NCI-H1105 treated with DMSO at 0.1 percent for 48 hours (cell line): ENCODE measurements around the gene YEATS4.

Source experiments
- DNase-seq: peaks from one replicate; lab custom pipeline; 2025; lab: John Stamatoyannopoulos, UW

YEATS4 gene

DNA sequence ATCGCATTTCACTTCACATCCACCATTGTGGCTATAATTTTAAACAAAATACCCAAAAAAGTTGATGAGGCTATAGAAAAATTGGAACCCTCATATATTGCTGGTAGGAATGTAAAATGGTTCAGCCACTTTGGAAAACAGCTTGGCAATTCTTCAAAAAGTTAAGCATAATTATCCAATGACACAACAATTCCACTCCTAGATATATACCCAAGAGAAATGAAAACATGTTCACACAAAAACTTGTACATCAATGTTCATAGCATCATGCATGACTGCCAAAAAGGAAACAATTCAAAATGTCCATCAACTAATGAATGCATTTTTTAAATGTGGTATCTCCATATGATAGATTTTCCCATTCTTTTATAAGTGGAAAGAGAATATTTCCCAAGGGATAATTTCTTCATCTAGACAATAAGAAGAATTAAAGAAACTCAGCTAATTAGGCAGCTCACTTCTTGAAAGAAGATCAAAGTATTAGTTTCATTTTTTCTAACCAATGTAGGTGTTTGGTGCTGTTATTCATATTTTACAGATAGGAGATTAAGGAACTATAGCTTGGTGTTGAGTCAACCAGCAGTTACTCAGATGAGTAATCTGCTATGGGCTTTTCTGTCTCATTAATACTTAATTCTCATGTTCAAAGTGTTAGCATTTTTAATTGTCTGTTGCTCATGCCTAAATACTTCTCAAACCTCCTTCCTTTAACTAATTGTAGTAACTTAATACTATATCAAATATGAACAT, 32.8 kb downstream of the YEATS4 start:
- DNase-seq, result no peak

DNA sequence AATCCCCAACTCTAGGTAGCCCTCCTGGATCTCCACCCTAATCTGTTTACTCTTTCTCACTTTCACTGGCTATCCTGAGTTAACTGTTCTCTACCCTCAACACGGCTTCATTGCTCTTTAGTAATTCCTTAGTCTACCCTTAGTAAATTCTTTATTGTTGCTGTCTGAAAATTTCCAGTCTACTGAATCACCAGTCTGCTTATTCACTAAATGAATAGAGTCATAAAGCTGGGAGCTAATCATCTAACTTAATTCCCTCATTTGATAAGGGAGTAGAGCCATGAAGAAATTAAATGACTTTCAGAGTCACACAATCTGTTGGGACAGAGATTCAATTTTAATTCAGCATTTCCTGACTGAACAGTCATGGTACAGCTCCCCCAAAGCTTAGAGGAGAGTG, 36.5 kb downstream of the YEATS4 start:
- no peak for DNase-seq

DNA sequence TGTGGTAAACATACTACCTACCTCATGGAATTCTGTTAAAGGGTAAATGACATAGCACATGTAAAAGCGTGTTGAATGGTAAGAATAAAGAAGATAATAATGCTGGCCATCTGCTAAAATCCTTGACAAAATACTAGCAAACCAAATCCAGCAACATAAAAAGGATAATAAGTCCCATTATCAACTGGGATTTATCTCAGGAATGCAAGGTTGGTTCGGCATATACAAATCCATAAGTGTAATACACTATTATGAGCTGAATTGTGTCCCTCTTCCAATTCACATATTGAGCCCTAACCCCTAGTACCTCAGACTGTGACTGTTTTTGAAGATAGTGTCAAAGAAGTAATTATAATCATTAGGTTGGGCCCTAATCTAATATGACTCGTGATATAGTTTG, 37.4 kb downstream of the YEATS4 start:
- no peak for DNase-seq

DNA sequence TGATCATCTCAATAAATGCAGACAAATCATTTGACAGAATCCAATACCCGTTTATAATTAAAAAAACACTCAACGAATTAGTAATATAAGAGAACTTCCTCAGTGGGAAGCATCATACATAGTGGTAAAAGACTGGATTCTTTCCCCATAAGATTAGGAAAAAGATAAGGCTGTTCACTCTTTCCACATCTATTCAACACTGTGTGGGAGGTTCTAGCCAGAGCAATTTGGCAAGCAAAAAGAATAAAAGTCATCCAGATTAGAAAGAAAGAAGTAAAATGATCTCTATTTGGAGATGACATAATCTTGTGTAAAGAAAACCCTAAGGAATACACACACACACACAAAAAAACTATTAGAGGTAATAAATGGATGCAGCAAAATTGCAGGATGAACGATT, 38.4 kb downstream of the YEATS4 start:
- no peak for DNase-seq

DNA sequence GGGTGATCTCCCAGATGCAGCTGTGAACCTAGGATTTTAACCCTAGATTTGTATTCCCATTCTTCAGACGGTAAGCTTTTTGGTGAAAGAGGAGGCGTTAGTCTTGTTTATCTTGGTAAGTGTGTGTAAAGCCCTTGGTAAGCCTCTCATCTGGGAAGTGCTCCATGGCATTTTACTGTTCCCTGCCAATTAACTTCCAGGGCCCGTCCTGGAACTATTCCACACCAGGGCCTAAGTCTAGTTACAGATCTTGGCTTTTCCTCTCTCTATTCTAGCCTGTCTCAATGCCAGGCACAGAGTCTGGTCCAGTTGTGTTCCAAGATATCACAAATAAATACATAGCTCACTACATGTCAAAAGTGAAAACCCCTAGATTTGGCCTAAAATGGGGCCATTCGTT, 42.4 kb downstream of the YEATS4 start:
- no peak for DNase-seq

DNA sequence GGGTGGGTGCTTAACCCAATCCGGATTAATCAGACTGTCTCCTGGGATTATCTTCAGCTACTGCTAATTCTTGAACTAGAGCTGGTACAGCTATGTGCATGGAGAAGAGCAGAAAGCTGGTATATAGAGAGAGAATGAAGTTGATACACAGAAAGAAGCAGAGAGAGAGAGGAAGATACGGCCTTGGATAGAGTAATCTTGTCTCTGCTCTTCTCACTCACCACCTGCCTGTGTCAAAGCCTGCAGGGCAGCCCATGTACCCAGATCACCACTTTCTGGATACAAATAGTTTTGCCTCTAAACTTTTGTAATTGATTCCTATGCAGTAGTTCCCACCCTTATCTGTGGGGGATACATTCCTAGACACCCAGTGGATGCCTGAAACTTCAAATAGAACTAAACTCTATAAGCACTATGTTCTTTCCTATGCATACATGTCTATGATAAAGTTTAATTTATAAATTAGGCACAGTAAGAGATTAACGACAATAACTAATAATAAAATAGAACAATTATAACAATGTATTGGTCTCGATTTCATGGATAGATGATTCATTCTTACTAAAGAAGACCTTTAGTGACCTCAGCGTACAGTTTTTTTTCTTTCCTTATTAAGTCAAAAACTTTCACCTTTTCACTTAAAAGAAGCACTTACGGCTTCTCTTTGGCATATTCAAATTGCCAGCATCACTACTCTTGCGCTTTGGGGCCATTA, 45.5 kb downstream of the YEATS4 start:
- no peak for DNase-seq

DNA sequence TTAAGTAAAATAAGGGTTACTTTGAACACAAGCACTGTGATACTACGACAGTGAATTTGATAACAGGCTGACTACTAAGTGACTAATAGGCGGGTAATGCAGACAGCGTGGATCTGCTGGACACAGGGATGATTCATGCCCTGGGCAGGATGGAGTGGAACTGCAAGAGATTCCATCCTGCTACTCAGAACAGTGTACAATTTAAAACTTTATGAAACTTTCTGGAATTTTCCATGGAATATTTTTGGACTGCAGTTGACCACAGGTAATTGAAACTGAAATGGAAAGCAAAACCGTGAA, 46.0 kb downstream of the YEATS4 start:
- no peak for DNase-seq

DNA sequence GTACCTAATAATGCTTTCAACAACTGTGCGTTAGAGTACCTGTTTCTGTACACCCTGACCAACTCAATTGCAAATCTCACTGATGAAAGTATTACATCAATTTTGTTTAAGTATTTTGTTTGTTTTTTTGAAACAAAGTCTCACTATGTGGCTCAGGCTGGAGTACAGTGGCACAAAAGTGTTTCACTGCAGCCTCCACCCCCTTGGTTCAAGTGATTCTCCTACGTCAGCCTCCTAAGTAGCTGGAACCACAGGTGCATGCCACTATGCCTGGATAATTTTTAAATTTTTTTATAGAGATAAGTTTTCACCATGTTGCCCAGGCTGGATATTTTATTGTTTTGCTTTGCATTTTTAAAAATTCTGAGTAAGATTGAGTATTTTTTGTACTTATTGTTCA, 46.7 kb downstream of the YEATS4 start:
- DNase-seq, result no peak

DNA sequence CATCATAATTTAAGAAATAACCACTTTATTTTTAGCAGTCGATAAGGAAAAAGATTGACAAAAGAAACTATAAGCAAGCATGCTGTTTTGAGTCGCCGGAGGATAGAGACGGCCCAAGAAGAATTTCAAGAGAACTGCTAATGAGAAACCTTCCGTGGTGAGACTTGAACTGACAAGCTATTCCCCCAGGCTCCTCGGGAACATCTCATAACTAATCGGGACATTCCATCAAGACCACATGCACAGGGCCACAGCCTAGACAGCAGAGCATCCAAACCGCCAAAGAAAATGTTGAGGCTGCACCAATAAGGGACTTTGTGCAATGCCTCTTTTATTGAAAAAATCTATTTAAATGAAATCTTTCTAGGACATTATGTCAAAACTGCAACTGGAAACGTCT, 51.0 kb downstream of the YEATS4 start:
- DNase-seq, result no peak

DNA sequence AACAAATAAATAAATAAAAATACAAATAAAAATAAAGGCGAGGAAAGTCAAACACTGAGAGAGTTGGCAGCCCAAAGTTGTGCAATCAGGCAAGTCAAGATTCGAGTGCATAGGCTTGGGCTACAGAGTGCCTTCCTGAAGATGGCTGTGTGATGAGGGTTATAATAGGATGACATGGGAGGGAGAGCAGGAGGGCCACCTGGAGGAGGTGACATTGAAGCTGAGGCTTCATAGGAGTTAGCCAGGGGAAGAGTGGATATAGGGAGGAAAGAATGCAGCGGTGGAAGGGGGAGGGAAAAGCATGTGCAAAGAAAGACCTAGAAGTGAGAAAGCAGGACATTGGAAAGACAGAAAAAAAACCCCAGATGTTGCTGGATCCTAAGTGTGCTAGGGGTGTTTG, 53.1 kb downstream of the YEATS4 start:
- DNase-seq, result no peak

DNA sequence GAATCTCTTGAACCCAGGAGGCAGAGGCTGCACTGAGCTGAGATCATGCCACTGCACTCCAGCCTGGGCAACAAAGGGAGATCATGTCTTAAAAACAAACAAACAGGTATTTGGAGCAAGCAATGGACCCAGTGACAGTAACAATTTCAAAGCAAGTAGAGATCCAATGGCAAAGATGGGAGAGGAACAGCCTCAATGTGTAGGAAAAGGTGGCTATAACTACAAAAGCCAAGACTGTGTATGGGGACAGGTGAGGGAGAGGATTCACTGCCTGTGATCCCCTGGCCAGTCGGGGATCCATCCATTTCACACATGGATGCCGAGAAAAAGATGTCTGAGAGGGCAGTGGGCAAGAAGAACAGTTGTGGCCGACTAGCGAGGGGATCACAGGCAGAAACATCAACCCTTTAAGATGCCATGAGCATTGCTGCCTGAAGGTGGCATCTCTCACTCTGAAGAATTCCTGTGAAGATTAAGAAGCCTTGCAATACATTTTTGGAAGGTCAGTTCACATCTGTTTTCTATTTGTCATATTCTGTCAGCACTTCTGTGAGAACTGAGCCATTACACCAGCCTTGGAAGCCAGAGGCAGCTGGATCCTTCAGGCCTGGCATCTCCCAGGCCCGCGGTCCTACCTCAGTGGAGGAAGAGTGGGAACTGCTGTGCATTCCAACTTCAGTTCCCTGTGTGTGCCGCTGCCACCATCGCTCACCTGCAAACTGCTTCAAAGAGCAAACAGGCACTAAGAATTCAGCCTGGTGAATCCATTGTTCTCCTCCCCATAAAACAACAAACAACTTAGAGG, 56.1 kb downstream of the YEATS4 start:
- DNase-seq, result peak; percentile 6

DNA sequence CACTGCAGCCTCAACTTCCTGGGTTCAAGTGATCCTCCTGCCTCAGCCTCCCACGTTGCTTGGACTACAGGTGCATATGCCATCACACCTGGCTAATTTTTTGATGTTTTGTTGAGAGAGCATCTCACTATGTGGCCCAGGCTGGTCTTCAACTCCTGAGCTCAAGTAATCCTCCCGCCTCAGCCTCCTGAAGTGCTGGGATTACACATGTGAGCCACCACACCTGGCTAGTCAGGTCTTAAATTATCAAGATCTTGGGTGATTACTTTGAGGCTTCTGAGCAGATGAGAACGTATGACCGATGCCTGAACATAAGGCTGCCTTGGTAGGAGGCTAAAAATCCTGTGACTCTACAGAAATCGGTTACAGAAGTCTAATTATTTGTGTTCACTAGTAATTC, 57.7 kb downstream of the YEATS4 start:
- DNase-seq, result no peak

DNA sequence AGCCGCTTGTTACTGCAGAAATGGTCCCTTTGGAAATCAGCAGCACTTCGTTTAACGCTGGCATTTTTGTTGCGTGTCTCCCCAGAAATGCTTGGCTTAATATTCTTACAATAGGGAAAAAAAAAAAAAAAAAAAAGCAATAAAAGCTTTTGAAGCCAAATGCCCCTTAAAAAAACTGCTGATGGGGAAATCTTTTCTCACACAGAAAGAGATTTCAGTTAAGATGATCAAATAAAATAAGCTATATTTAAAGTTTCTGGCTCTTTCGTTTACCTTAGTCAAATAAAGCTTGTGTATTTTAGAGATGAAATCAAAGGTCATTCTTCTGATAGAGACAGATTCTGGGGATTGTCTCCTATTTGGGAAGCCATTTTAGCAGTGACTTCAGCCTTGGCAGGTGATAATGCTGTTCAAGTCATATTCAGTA, 58.2 kb downstream of the YEATS4 start:
- DNase-seq, result no peak

DNA sequence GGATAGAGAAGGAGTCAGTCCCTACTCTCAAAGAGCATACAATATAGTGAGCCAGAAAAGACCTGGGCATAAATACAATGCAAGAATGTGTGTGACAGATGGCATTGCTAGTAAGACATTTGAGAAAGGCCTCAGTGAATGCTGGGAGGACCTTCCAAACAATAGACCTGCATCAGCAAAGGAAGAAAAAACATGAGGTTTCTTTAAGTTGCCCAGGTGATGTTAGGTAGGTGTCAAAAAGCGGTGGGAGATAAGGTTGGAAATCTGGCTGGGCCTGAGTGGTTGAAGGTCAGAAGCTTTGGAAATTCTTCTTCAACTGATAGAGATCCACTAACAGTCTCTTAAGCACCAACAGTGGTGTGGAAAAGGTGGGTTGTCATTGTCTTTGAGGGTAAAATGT, 60.2 kb downstream of the YEATS4 start:
- DNase-seq, result no peak

DNA sequence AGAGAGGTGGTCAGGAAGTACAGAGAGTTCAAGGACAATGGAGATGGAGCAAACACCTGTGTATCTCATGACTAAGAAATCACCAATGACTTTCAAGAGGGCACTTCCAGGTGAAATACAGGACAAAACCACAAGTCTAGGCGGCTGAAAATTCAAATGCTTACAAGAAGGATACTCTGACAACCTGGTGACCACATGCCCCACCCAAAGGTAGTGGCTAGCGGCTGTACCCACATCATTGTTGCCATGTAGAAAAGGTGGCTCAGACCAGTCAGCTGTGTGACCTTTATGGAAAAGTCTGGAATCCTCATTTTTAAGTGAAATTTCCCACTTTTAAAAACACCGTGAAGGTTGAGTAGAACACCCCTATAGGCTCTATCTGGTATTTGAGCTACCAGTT, 62.0 kb downstream of the YEATS4 start:
- no peak for DNase-seq

DNA sequence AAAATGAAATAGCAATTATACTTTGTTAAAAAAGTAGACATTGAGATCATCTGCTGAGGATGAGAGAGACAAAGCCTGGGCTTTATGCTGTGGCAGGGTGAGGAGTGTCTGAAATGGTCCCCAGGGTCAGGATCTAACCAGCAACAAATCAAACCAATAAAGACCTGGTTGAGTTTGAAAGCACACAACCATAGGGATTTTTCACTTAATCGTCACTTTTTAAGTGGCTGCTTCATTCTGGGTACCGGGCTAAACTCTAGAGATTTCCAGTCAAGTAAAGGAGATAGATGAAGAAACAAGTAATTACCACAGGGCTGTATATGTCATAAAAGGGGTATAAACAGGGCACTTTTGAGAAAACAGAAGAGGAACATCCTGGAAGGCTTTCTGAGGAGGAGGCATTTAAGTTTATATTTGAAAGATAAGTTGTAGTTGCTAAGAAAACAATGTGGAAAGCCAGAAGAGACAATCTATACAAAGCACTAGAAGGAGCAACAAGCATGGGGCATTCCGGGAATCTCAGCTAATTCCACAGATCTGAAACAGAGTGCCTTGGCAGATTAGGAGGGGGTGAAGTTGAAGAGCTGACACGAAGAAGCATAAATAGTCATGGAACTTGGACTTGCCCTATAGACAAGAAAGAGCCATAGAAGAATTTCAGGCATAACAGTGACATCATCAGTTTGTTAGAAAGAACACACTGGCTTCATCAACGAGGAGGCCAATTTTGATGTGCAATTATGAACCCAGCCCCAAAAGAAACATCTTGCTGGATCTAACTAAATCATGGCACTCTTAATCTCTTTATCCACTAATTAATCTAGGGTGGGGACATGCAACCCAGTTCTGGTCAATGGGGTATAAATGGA, 63.7 kb downstream of the YEATS4 start:
- DNase-seq, result no peak

DNA sequence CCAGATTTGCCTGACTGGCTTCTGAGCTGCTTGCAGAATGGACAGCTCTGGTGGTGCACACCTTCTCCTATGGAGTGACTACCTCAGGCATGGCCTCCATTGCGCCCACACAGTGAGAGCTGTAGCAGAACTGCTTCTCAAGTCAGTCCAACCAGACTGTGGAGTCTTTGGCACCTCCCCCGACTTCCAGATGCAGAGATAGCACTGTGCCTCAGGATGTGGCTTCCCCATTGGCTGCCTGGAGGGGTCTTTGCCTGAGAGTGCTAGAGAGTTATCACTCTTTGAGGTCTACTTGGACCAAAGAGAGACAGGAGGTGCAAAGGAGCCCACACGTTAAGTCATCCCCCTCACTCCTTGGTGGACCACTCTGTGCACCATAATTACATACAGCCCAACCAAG, 65.9 kb downstream of the YEATS4 start:
- no peak for DNase-seq

DNA sequence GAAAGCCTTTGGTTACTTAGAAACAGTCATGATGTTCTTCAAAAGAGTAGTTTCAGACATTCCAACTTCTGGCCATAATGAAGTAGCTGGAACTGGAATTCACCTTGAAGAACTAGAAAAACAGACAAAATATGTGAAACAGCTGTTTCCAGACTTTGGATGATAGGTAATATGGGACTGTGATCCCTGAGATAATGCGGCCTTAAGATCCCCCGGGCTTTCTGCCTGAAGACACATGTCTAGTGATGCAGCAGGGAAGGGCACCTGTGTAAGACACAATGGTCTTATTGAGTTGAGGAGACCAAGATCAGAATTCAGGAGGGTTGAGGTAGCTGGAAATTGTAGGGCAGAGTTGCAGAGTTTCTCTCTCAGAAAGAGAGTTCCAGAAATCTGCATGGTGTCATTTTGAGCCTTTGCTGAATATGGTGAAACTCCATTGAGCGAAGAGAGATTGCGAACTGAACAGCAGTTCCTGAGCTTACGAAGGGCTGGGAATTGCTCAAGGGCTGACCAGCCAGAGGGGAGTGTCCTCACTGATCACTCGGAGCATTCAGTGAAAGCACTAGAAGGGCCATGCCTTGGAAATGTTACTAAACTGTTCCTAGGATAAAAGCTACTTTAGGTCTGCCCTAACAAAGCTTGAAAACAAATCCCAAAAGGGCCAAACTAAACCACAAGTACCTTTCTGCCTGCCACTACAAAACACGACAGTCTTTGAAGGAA, 69.0 kb downstream of the YEATS4 start:
- DNase-seq, result no peak

DNA sequence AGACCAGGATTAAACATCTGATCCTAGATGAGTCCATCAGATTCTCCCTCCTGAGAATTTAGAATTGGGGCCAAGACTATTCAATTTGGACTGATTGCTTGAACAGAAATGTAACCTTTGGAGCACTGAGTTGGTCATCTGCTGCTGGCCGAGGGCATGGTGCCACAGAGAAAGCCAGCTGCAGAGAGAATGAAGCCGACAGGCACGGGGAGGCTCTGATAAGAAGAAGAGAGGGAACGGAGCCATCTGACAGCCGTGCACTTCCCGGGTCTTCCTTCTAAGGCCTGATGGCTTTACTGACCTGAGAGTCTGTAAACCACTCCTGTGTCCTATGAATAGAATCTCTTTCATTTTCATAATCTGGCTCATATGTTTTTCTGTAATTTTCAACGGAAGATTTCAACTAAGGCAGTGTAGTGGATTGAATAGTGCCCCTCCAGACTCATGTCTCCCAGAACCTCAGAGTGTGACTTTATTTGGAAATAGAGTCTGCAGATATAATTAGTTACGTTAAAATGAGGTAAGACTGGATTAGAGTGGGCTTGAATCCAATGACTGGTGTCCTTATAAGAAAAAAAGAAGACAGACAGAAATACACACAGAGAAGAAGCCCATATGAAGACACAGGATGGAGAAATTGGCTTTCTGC, 71.5 kb downstream of the YEATS4 start:
- DNase-seq, result no peak

DNA sequence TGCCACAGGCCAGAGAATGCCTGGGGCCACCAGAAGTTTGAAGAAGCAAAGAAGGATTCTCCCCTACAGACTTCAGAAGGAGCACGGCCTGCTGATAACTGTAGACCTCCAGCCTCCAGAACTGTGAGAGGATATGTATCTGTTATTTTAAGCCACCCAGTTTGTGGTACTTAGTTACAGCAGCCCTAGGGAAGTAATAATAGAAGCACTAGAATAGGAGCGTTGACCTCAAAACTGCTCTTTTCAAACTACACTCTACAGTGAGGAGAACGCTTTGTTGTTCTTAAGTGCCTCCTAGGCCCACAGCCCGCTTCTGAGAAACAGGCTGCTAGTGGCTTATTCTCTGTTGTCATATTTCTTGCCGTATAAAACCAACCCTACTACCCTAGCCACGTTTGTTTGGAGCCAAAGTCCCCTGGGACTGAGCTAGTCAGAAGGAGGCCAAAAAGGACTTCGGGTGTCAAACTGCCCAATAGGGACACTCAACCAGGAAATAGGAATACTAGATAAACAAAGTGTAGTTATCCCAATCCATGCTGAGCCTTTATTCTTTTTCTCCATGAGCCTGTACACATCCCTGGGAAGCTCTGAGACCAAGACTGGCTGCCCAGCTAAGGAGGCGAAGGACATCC, 72.2 kb downstream of the YEATS4 start:
- DNase-seq, result no peak

DNA sequence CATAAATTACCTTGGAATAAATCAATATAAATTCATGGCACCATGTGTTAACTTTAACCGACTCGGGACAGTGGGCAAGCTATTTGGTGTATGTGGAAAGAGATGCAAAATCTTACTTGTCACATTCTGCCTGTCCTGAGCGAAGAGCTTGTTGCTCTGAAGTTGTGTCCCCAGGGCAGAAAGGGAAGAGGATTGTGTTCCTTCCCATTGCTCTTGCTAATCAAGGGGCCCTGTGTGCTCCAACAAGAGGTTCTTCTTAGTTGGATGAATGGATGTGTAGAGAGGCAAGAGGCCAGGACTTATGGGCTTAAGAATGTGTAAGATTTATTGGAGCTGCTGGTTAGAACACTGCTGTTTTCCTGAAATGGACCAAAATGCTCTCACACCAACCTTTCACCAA, 74.1 kb downstream of the YEATS4 start:
- DNase-seq, result no peak
